Heart left ventricle (tissue), 13 donors: Measurements from ENCODE around the gene TMEM132A.

Source experiments
- POLR2A ChIP-seq, 2 donors: fragments of 450-650 bp; IDR thresholded peaks; one replicate each; pipeline ENCODE4 v1.6.1; 2017; ENCODE audit warnings: antibody characterized with exemption in 2 of 2, mild to moderate bottlenecking in 2 of 2, moderate library complexity in 2 of 2
- TF ChIP-seq, protein P1 (sequence below), 12 donors: fragments of 200-600 bp; sonication (generic) in 4 of 12; IDR thresholded peaks; one replicate each; pipeline versions ENCODE4 v1.5.0 to v1.8.0; 2018 to 2022; ENCODE audit warnings: antibody characterized with exemption in 12 of 12, mild to moderate bottlenecking in 5 of 12
- donor health status: ischemic (EF 13 %, LVEDD 7.1; RV severe dilation, severe dysfunction).
- donor health status: DM: no; HTN: yes; CAD: no.
- donor health status: DM: no; HTN: no; CAD: no.
- donor health status: ischemic (EF 25% LVEDD 6.9; RV normal size, moderate dysfunction).
- donor health status: ischemic (EF 25% LVEDD 5.7; RV mildly dilated, moderate dysfunction).
- donor health status: ischemic (EF 35%, LVEDD 5.7; RV mildly dilated, moderate dysfunction).
- donor health status: nonischemic (EF 11% LVEDD 7.7; RV severe dilation, severe dysfunction).
- donor health status: DM: yes; HTN: yes; CAD: no.
- donor health status: PGD.
- donor health status: ischemic (EF 29% LVEDD 5.4; RV normal size, mild dysfunction).
- donor health status: nonischemic (EF 23%, LVEDD 6.1; RV moderate dilation, normal function).

DNA sequence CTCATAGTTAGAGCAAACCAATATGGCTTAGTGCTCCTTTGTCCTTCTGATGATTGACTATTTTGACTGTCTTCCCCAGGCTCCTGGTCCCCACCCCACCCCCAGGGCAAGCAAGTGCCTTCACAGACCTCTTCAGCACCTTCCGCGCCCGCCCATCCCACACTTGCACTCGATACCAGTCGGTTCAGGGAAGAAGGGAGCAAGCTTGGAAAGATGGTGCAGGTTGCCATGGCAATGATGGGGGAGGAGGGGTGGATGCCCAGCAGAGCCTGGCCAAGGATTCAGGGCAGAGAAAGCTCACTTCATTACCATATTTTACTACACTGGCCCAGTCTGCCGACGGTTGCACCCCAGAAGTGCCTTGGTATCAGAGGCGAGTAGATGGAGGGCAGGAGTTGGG lies 2.2 kb downstream of the TMEM132A start:
- TF ChIP-seq POLR2A (IDR thresholded peaks at IDR 0.05) = no peak
- TF ChIP-seq, protein P1, sequence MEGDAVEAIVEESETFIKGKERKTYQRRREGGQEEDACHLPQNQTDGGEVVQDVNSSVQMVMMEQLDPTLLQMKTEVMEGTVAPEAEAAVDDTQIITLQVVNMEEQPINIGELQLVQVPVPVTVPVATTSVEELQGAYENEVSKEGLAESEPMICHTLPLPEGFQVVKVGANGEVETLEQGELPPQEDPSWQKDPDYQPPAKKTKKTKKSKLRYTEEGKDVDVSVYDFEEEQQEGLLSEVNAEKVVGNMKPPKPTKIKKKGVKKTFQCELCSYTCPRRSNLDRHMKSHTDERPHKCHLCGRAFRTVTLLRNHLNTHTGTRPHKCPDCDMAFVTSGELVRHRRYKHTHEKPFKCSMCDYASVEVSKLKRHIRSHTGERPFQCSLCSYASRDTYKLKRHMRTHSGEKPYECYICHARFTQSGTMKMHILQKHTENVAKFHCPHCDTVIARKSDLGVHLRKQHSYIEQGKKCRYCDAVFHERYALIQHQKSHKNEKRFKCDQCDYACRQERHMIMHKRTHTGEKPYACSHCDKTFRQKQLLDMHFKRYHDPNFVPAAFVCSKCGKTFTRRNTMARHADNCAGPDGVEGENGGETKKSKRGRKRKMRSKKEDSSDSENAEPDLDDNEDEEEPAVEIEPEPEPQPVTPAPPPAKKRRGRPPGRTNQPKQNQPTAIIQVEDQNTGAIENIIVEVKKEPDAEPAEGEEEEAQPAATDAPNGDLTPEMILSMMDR (IDR thresholded peaks at IDR 0.05) = no peak
